ENCODE results near the gene ERH.

GRCh38 chr14:69398053-69398817 lies at the start of gene ERH, which contains the start of gene SLC39A9:
- TF ChIP-seq EZH2 (optimal IDR thresholded peaks at IDR 0.05; ENCODE audit: low read depth, low read length) (no peak), CTCF (IDR thresholded peaks at IDR 0.05; ENCODE audit: low read length) (no peak), EZH2phosphoT487 (IDR thresholded peaks at IDR 0.05; ENCODE audit: low read length) (no peak)

Measured in MM.1S (cell line).